Activated naive CD4-positive, alpha-beta T cell treated with anti-CD3 and anti-CD28 coated beads, Interleukin-2, amount 50 U/mL, for 24 hours (primary cell): Measurements from ENCODE around the gene SLC6A16.
"Not testable (repeated sequence)": the region's sequence is repeated elsewhere in the genome, so short reads cannot be mapped to it uniquely, and the experiment has no call there.

Experiments
- H3K27ac Mint-ChIP-seq: one replicate; pipeline ENCODE4 v1.8.0; 2021; ENCODE audit warnings: mild to moderate bottlenecking, mixed read lengths
- H3K27me3 Mint-ChIP-seq: one replicate; pipeline ENCODE4 v1.8.0; 2021; ENCODE audit warnings: mixed read lengths
- H3K36me3 Mint-ChIP-seq: one replicate; pipeline ENCODE4 v1.8.0; 2021; ENCODE audit warnings: mixed read lengths
- H3K4me1 Mint-ChIP-seq: one replicate; pipeline ENCODE4 v1.8.0; 2021; ENCODE audit warnings: mixed read lengths
- H3K4me3 Mint-ChIP-seq: one replicate; pipeline ENCODE4 v1.8.0; 2021; ENCODE audit warnings: mild to moderate bottlenecking, mixed read lengths
- H3K9me3 Mint-ChIP-seq: one replicate; pipeline ENCODE4 v1.8.0; 2021; ENCODE audit warnings: mixed read lengths

Gene SLC6A16

GRCh38 chr19:49337267-49338022 lies 12.5 kb upstream of the SLC6A16 start:
- H3K27me3 Mint-ChIP-seq, result no peaks in the 10 kb centered on the region
- H3K4me3 Mint-ChIP-seq, result peak overlapping the region; percentile 98
- H3K4me1 Mint-ChIP-seq, result peaks cover 69% of the 10 kb centered on the region
- H3K9me3 Mint-ChIP-seq, result no peaks in the 10 kb centered on the region
- H3K27ac Mint-ChIP-seq, result peak overlapping the region; percentile 93
- H3K36me3 Mint-ChIP-seq, result peaks cover 3% of the 10 kb centered on the region

GRCh38 chr19:49336482-49337266 lies 11.7 kb upstream of the SLC6A16 start:
- Mint-ChIP-seq H3K27ac (peak overlapping the region; percentile 71), H3K36me3 (peaks cover 3% of the 10 kb centered on the region), H3K4me3 (peak overlapping the region; percentile 98), H3K4me1 (peaks cover 75% of the 10 kb centered on the region), H3K9me3 (no peaks in the 10 kb centered on the region), H3K27me3 (no peaks in the 10 kb centered on the region)

GRCh38 chr19:49335784-49336481 lies 10.9 kb upstream of the SLC6A16 start:
- Mint-ChIP-seq H3K4me1 (peaks cover 82% of the 10 kb centered on the region), H3K9me3 (no peaks in the 10 kb centered on the region), H3K27me3 (no peaks in the 10 kb centered on the region), H3K36me3 (peaks cover 3% of the 10 kb centered on the region), H3K27ac (peak overlapping the region; percentile 99), H3K4me3 (peak overlapping the region; percentile 98)

GRCh38 chr19:49335071-49335783 lies 10.2 kb upstream of the SLC6A16 start, which contains the start of gene CD37:
TSS of gene CD37 (plus strand) at chr19:49335406. CDS start at chr19:49335541, 135 bp downstream.
- Mint-ChIP-seq H3K9me3 (no peaks in the 10 kb centered on the region), H3K4me1 (peaks cover 81% of the 10 kb centered on the region), H3K27ac (peak within 1 kb of the TSS; percentile 99), H3K36me3 (peaks cover 5% of the 10 kb centered on the region), H3K4me3 (peak within 1 kb of the TSS; percentile 98), H3K27me3 (no peaks in the 10 kb centered on the region)

- no peaks in the 10 kb centered on the region for H3K27me3 Mint-ChIP-seq
- H3K4me1 Mint-ChIP-seq, result peaks cover 81% of the 10 kb centered on the region
- peak overlapping the region; percentile 97 for H3K27ac Mint-ChIP-seq
- H3K4me3 Mint-ChIP-seq, result peak overlapping the region; percentile 88
- H3K9me3 Mint-ChIP-seq, result no peaks in the 10 kb centered on the region
- H3K36me3 Mint-ChIP-seq, result peaks cover 7% of the 10 kb centered on the region
Measured at GRCh38 chr19:49333811-49334288, 8.9 kb upstream of the SLC6A16 start.

DNA sequence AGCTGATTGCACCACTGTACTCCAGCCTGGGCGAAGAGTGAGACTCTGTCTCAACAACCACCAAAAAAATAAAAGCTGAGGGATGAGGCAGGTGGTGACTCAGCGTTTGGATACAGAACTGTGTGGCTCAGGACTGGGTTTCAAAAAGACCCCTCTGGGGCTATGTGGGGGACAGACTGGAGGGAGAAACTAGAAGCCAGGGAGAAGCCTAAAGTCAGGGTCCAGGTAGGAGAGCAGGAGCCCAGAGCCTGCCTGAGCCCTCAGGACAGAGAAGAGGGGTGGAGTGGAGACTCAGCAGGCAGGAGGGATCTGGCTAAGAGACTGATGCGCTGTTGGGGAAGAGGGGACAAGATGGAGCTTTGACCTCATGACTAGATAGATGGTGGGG lies 8.4 kb upstream of the SLC6A16 start:
- H3K27ac Mint-ChIP-seq, result peak overlapping the region; percentile 97
- H3K36me3 Mint-ChIP-seq, result peaks cover 7% of the 10 kb centered on the region
- peak overlapping the region; percentile 88 for H3K4me3 Mint-ChIP-seq
- H3K4me1 Mint-ChIP-seq, result peaks cover 81% of the 10 kb centered on the region
- H3K9me3 Mint-ChIP-seq, result no peaks in the 10 kb centered on the region
- no peaks in the 10 kb centered on the region for H3K27me3 Mint-ChIP-seq

DNA sequence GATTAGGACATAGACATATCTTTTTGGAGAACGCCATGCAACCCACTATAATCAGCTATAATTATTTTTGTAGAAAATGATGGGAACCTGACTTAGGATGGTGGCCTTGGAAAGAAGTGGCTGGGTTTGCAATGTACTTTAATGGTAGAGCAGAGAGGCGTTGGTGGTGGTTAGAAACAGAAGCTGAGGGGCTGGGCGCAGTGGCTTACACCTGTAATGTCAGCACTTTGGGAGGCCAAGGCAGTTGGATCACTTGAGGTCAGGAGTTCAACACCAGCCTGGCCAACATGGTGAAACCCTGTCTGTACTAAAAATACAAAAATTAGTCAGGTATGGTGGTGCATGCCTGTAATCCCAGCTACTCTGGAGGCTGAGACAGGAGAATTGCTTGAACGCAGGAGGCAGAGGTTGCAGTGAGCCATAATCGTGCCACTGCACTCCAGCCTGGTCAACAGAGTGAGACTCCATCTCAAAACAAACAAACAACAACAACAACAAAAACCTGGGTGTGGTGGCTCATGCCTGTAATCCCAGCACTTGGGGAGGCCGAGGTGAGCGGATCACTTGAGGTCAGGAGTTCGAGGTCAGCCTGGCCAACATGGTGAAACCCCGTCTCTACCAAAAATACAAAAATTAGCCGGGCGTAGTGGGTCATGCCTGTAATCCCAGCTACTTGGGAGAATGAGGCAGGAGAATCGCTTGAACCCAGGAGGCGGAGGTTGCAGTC lies 7.9 kb upstream of the SLC6A16 start:
- Mint-ChIP-seq H3K36me3 (peaks cover 12% of the 10 kb centered on the region), H3K4me3 (peak overlapping the region; percentile 88)

GRCh38 chr19:49331616-49332055 lies 6.6 kb upstream of the SLC6A16 start:
- Mint-ChIP-seq H3K4me1 (peaks cover 75% of the 10 kb centered on the region), H3K36me3 (peaks cover 10% of the 10 kb centered on the region), H3K27me3 (no peaks in the 10 kb centered on the region), H3K4me3 (peak overlapping the region; percentile 16), H3K9me3 (no peaks in the 10 kb centered on the region), H3K27ac (peak overlapping the region; percentile 76)

More for the DNA sequence above, 7.9 kb upstream of the SLC6A16 start:
- peaks cover 81% of the 10 kb centered on the region for H3K4me1 Mint-ChIP-seq
- not testable (repeated sequence) for H3K9me3 Mint-ChIP-seq, H3K27me3 Mint-ChIP-seq
- peak overlapping the region; percentile 97 for H3K27ac Mint-ChIP-seq

GRCh38 chr19:49331187-49331586 lies 6.2 kb upstream of the SLC6A16 start:
- H3K4me3 Mint-ChIP-seq, result peak overlapping the region; percentile 16
- H3K36me3 Mint-ChIP-seq, H3K9me3 Mint-ChIP-seq, H3K27me3 Mint-ChIP-seq: not testable (repeated sequence)
- H3K4me1 Mint-ChIP-seq, result peaks cover 74% of the 10 kb centered on the region
- peak overlapping the region; percentile 76 for H3K27ac Mint-ChIP-seq

- Mint-ChIP-seq H3K36me3 (peaks cover 14% of the 10 kb centered on the region), H3K4me1 (peaks cover 53% of the 10 kb centered on the region), H3K9me3 (no peaks in the 10 kb centered on the region), H3K27me3 (no peaks in the 10 kb centered on the region), H3K4me3 (no peak overlapping the region), H3K27ac (peak overlapping the region; percentile 94)
Measured at GRCh38 chr19:49328741-49329140, 3.8 kb upstream of the SLC6A16 start.

DNA sequence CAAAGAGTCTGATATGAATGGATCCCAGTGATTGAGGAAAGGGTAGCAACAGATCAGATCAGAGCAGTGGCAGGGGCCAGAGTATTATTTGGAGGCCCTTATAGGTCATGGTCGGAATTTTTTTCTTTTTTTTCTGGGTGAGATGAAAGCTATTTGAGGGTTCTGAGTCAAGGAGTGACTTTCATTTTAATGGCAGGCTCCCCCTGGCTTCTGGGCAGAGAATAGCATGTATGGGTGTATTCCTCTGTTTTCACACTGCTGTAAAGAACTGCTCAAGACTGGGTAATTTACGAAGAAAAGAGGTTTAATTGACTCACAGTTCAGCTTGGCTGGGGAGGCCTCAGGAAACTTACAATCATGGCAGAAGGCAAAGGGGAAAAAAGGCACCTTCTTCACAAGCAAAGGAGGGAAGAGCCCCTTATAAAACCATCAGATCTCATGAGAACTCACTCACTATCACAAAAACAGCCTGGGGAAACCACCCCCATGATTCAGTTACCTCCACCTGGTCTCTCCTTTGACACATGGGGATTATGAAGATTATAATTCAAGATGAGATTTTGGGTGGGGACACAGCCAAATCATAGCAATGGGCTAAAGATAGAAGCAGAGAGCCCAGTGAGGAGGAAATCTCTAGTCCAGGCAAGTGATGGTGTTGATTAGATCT lies 3.0 kb upstream of the SLC6A16 start:
- H3K4me1 Mint-ChIP-seq, result peaks cover 46% of the 10 kb centered on the region
- H3K27ac Mint-ChIP-seq, result peak overlapping the region; percentile 94

GRCh38 chr19:49326165-49326704 lies 1.2 kb upstream of the SLC6A16 start:
- Mint-ChIP-seq H3K36me3 (peaks cover 16% of the 10 kb centered on the region), H3K4me3 (no peak overlapping the region), H3K27ac (no peak overlapping the region), H3K4me1 (peaks cover 32% of the 10 kb centered on the region), H3K9me3 (no peaks in the 10 kb centered on the region), H3K27me3 (no peaks in the 10 kb centered on the region)

More for the DNA sequence above, 3.0 kb upstream of the SLC6A16 start:
- Mint-ChIP-seq H3K27me3 (no peaks in the 10 kb centered on the region), H3K36me3 (peaks cover 14% of the 10 kb centered on the region), H3K9me3 (no peaks in the 10 kb centered on the region), H3K4me3 (no peak overlapping the region)

DNA sequence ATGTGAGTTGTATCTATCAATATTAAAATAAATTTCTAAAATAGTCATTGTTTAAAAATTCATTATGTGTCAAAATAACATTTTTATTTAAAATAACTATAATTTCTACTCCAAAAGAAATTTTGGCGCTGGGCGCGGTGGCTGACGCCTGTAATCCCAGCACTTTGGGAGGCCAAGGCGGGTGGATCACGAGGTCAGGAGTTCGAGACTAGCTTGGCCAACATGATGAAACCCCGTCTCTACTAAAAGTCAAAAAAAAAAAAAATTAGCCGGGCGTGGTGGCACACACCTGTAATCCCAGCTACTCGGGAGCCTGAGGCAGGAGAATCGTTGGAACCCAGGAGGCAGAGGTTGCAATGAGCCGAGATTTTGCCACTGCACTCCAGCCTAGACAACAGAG lies 765 bp upstream of the SLC6A16 start:
- not testable (repeated sequence) for H3K9me3 Mint-ChIP-seq, H3K27me3 Mint-ChIP-seq, H3K4me3 Mint-ChIP-seq, H3K27ac Mint-ChIP-seq
- H3K4me1 Mint-ChIP-seq, result peaks cover 29% of the 10 kb centered on the region
- H3K36me3 Mint-ChIP-seq, result peaks cover 17% of the 10 kb centered on the region

GRCh38 chr19:49318296-49318695 lies 6.7 kb downstream of the SLC6A16 start:
- H3K36me3 Mint-ChIP-seq, result peaks cover 24% of the 10 kb centered on the region
- no peaks in the 10 kb centered on the region for H3K27me3 Mint-ChIP-seq
- peaks cover 9% of the 10 kb centered on the region for H3K4me1 Mint-ChIP-seq
- no peak overlapping the region for H3K4me3 Mint-ChIP-seq
- no peaks in the 10 kb centered on the region for H3K9me3 Mint-ChIP-seq
- H3K27ac Mint-ChIP-seq, result no peak overlapping the region
